NCI-H1417 treated with DMSO at 0.1 percent for 48 hours (cell line): ENCODE measurements around the gene FLG2.

Experiments used
- DNase-seq: peaks from one replicate; lab custom pipeline; 2025; lab: John Stamatoyannopoulos, UW

The FLG2 gene

DNA sequence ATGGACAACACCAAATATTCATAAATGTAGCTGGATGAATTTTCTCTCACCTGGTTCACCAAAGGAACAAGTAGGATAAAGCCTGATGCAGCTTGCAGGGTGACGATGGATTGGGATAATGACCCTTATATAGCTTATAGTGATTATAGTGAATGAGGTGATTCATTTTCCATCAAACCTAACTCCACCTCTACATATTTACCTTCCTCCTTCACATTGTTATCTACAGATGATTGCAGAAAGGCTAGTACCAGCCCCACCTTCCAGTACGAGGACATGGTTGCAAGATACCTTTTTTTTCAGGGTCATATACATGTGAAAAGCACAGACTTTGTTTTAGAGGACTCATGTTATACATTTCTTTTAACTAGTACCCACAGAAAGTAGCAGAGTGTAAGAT, at the start of gene FLG2:
TSS of gene FLG2 (minus strand) at position 101 of the 400 bp plus-strand sequence. CDS start 1,122 bp downstream, outside the sequence.
- DNase-seq = no peak

DNA sequence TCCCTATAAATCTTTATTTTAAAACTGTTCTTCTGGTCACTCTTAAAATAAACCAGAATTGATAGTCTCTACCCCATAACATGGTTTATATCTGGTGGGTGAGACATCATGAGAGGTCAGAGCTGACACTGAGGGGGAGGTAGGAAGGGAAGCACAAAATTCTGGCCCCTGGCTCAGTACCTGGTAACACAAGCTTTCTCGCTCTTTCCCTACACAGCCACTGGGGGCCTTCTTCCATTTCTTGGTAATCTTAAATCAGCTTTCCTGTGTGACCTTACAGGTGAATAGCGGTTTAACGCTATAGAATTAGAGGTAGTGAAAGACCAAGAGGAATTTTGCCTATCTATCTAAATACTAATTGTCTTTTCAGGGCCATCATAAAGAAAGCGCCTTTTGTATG, 48.9 kb upstream of the FLG2 start:
- DNase-seq = no peak

DNA sequence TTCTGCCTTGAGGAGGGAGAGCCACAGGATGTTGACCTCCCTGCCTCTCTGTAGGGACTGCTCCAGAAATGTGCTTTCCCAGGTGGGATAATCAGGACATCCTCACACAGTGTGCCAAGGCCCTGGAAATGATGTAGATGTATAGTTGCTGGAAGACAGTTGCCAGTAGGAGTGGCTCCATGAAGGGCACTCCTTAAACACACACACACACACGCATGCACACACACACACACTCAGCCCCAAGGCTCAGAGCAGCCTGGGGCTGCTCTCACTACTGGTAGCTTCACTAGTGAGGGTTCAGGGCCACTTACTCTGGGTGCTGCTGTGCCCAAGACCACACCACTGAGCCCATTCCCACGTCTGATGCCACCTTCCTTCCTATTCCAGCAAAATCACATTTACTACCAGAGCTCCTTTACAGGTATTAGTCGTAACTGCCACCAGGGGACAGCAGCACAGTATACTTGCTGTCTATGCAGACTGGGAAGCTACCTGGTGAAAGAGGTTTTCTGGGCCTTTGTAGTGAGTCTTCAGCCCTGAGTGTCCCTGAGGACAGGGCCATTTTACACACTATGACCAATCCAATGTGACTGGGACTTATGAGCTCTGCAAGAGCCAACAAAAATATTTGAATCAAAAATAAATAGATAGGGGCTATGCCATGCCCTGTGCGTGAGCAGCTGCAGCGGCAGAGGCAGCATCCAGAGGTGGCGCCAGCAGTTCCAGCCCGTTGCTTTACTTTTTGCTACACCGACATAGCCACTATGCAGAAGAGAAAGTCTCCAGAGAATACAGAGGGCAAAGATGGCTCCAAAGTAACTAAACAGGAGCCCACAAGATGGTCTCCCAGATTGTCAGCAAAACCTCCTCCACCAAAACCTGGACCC, 39.2 kb upstream of the FLG2 start:
- no peak for DNase-seq

DNA sequence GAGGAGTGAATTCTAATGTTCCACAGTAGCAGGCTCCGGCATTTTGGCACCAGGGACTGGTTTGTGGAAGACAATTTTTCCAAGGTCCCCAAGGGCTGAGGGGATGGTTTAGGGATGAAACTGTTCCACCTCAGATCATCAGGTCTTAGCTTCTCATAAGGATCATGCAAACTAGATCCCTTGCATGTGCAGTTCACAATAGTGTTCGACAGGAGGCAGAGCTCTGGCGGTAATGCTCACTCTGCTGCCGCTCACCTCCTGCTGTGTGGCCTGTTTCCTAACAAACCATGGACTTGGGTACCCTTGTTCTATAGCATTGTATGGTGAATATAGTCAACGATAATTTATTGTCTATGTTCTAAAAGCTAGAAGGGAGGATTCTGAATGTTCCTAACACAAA, 37.7 kb upstream of the FLG2 start:
- DNase-seq = no peak

DNA sequence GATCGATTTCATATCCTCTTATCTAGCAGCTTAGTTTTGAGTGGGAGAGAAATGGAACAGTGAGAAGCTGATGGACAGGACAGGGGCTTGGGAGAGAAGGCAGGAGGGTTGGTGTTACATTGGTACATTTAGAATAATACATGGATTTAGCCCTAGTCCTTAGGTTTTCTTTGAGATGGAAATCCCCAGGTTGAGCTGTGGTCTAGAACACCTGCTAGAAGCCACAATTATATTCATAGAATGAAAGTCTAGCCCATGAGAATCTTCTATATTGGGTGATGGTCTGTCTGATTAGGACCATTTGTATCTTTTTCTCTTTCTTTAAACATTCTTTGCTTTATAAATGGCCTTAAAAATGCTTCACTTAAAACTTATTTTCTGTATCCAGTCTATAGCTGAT, 34.3 kb upstream of the FLG2 start:
- DNase-seq = no peak

DNA sequence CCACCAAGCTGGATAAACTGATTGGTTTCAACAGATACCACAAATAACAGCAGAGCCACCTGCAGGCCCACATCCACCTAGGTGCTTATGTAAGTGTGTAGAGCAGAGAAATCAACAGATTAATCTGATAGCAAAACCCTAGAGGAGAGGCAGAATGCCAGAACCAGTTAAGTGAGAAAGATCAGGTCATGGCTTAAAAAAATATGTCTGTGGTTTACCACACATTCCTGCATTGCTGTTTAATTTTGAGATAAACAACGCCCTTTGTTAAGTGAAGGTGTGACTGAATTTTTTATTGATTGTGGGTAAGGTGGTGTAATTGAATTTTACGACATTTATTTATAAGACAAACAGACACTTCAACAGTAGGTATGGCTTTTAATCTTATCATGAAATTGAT, 33.1 kb upstream of the FLG2 start:
- no peak for DNase-seq

DNA sequence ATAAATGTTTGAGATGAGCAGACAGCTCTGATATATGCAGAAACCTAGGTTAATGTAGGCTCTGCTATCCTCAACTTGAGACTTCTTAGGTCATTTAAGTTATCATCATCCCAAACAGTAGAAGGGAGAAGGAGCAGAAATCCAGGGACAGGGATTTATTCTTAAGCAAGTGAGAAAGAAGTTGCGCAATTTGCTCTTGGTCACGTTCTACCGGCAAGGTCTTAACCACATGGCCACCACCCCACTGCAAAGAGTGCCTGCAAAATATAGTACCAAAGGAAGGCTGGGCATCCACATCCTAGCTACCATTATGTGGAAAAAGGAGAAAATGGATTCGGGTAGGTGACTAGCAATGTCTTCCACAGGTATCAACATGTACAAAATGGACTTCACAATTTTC, 29.1 kb upstream of the FLG2 start:
- DNase-seq = no peak

DNA sequence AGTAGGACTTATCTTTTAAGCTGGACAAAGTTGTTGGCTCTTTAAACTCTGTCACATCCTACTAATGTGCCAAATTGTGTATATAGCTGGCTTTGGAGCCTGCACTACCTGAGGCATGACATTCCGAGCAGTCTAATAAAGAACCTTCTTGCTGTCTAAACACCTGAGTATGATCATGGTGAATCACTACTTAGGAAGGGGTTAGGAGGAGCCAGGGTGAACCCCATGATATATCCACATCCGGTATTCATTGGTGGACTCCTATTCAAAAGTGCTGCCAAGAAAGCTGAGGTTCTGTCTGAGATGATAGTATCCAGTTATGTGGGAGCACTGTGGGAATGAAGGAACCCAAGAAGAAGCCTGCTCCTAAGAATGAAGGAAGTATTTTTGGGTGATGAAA, 27.1 kb upstream of the FLG2 start:
- DNase-seq = no peak

DNA sequence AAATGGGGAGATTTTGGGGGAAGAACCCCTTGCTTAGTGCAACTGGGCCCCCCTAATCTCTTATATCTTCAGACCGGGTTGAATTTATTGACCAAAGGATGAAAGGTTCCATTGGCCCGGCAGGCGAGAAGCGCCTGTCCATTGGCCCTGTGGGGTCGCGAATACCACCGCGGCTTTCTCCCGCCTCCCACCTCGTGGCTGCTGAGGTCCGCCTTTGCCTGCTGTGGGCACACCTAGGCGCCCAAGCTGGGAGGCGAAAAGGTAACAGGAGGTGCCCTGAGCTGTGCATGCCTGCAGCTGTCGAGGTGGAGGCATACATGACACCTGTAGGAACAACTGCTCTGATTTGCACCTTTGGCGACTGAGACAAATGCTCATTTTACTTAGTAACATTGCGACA, 21.1 kb upstream of the FLG2 start:
- no peak for DNase-seq

DNA sequence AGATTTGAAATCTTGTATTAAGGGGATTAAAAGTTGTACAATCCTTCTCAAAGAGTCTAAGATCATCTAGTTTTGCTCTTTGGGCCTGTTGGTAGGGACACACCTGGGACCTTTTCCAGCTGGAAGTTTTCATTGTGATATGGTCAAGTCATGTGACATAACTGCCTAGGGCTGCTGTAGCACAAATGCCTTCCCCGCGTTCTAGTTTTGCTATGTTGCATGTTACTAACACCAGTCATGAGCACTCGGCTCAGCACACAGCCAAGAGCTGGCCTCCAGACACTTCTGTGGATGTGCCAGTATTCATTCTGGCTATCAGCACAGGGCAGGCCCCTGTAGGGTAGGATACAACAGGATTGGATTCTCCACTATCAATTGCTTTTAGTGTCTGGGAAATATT, 14.6 kb upstream of the FLG2 start:
- DNase-seq = no peak

DNA sequence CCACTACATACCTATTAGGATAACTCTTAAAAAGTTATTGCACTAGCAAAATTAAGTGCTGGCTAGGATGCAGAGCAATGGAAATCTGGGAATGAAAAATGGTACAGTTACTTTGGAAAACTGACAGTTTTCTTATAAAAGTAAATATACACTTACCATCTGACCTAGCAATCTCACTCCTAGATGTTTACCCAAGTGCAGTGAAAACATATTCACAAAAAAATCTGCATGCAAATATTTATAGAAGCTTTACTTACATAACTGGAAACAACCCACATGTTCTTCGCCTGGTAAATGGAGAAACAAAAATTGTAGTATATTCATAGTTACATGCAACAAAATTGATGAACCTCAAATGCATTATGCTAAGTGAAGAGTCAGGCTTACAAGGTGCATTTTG, 12.9 kb upstream of the FLG2 start:
- no peak for DNase-seq

DNA sequence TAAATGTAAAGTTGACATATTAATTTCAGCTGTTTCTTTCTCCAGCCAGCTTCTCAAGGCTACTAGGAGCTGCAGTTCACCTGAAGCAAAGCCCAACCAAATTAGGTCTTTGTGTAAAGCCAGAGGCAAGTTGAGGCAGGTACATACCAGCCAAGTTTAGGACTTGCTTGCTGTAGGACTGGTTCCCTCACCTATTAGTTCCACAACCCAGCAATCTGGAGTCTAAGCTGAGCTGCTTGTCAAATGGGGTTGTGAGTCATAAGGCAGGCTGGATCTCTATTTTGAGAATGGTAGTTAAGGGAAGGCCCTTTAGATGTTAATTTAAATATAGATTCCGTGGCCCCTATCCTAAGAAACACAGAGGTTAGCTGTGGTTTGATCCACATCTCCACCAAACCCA, 7.6 kb upstream of the FLG2 start:
- no peak for DNase-seq

DNA sequence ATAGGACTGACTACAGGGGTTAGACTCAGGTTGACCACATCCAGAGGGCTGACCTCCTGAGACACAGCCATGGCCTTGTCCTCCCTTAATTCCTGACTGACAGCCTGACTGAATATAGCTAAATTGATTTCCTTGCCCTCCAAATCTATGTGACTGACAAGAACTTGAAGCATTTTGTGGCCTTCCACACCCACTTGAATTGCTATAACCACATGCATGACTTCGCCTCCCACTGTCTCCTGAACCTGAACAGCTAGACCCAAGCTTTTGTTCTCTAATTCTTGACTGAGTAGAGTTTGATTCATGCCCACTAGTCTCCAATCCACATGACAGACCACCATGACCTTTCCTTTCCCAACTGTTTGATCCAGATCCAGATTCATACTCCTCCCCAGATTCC, 3.1 kb downstream of the FLG2 start:
- DNase-seq = no peak

DNA sequence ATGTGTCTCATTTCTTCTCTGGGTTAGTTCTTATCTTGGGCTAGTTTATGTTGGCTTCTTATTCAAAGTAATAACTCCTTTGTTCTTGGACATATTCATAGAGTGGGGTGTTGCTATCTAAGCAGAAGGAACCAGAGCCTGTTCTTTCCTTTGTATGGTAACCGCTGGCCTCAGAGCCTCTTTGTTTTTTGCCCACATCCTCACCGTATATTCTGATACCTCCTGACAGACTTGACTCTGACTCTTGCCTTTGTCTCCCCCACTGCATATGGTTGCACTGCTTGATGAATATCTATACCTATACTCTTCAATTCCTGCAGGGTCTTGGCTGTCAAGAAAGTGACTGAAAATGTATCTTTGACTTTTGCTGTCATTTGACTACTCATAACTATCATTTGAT, 10.2 kb downstream of the FLG2 start:
- DNase-seq = no peak

DNA sequence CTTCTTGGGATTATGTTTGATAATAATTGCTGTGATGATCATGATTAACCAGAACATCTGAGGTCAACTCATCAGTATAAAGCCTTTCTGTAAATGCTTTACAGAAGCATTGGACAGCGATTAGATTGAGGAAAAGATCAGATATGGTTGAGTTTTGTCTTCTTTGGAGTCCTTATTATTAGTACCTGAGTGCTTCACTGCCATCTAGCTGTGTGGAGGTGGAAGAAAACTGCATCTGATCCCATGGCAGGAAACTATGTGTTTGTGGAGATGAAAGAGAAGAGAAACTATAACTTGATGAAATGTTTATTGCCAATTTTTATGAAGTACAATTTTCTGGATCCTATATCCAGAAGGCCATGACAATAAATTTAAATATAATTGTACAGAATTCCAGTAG, 11.4 kb downstream of the FLG2 start:
- DNase-seq = no peak

DNA sequence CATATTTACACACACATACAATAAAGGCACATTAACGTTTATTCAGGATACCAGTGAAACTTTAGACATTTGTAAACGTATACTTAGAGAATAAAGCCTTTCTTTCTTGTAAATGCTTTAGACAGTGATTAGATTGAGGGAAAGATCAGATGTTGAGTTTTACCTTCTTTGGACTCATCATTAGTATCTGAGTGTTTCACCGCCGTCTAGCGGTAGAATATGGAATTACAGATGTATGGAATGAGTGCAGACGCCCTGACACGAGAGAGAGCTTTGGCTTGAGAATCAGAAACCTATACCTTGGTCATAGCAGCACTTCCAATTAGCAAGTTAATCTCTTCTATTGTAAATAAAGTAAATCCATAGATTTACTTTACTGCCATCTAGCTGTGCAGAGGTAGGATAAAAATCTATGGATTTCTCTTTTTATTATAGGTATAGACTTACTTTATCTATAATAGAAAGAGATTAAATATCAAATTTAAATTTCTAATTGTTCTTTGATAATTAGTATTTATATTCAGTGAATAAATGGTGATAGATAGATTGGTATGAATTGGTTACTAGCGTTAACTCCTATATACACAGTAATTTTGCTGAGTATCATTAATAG, 12.6 kb downstream of the FLG2 start:
- no peak for DNase-seq

DNA sequence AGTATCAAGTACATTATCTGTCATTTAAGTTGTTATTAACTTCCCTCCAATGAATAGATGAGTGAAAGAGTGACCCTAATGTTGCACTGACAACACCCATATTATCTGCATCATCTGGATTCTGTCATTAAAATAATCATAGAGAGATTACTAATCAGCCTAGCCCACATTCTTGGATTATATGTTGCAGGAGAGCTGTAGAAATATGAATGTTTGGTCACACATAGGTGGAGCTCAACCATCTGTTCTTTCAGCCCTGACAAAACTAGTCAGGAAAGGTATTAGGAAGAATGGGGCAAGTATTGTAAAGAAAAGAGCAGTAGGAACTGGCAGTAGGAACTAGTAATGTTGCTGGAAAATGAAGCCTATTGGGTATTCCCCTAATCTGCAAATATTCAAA, 15.4 kb downstream of the FLG2 start:
- DNase-seq = no peak

DNA sequence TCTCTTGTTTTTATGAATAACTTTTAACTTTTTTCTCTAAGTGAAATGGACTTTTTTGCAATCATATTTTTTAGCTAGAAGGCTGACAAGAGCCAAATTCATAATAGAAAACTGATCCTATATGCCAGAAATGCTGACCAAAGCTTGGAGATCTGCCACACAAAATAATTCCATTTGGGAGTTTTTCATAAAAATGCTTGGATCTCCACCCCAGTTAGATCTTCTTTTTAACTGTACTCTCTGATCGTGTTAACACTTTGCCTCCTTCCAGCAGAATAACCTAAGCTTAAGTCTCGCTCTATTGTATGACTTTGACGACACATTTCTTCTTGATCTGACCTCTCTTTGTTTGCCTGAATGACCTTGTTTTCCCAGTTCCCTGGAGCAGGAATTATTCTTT, 16.8 kb downstream of the FLG2 start:
- DNase-seq = no peak

DNA sequence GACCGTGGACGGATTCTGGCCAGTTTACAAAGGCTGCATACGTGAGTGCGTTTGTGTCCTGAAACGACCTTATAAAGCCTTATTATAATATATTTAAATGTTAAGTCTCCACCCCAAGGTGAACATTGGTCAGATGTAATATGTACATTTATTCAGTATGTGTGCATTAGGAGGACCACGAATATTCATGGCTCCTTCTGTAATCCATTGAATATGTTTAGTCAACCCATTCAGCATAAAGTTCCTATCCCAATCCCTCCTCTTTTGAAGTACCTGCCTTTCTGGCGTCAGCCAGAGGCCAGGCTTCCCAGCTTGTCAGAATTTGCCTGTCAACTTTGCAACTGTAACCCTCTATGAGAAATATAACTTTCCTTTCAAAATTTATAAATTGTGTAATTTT, 24.4 kb downstream of the FLG2 start:
- DNase-seq = no peak

DNA sequence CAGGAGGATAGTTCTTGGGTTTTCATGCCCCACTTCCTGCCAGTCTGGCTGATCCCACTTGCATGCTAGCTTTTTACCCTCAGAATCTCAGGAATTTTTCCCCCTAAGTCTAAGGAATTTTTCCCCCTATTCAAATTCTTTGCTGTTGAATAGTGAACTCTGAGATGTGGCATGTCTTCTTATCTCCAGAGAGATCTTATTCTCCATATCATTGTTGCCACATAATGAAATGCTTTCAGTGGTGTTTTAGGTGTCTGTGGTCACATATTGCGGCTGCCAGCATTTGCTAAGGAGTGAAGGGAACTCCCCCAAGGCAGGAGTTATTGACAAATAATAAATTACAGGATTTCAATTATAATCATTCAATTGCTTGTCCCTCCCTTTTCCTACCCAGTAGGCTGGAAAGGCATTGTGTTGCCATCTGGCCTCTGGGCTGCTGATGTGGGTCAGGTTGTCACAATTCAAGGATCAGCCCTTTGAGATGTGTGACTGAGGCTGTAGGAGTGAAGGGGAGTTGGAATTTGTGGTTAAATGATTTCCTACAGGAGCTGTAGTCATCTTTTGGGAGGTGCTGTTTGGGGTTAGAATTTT, 30.9 kb downstream of the FLG2 start:
- DNase-seq = no peak

DNA sequence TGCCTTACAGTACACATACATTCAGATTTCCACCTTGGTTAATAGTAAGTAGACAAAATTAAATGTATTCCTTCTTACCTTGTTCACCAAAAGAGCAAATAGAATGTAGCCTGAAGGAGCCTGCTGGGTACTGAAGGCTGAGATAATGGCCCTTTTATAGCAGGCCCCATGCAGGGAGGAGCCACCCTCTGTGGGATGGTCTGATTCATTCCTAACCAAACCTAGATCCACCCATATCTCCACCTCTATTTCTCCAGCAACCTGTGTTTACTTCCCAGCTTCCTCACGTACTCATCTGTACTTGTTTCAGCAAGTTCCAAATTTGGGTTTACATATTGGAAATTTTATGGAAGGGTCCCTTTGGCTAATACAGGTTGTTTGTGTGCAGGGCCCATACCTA, 34.7 kb downstream of the FLG2 start, which contains the start of gene FLG:
TSS of gene FLG (minus strand) at position 129 of the 400 bp plus-strand sequence. CDS start 9,783 bp downstream, outside the sequence.
- no peak for DNase-seq

DNA sequence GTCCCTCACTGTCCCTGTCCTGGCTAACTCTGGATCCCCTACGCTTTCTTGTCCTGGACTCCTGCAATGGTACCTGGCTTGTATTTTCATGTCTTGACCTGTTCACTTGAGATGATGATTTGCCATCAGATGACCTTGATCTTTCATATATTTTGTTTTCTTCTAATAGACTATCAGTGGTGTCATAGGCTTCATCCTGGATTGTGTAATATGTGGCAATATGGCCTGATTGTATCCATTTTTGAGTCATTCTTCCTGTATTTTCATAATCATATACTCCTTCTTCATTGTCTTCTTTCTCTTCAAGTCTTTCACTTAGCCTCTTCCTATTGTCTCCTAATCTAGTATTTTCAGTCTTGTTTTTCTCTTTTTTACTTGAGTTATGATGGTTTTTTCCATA, 45.8 kb downstream of the FLG2 start:
- DNase-seq = no peak

DNA sequence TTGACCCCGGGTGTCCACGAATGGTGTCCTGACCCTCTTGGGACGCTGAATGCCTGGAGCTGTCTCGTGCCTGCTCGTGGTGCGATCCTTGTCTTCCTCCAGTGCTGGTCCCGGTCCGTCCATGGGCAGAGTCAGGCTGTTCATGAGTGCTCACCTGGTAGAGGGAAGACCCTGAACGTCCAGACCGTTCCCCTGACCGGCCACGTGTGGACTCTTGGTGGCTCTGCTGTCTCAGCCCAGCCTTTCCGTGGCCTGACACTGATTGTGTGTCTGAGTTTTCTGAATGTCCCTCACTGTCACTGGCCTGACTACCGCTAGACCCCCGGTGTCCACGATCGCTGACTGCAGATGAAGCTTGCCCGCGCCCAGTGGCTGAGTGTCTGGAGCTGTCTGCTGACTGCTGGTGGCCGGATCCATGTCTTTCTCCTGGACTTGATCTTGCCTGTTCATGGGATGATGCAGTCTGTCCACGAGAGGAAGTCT, 46.4 kb downstream of the FLG2 start:
- no peak for DNase-seq
